Measurements from ENCODE around the gene LIMA1.

DNA sequence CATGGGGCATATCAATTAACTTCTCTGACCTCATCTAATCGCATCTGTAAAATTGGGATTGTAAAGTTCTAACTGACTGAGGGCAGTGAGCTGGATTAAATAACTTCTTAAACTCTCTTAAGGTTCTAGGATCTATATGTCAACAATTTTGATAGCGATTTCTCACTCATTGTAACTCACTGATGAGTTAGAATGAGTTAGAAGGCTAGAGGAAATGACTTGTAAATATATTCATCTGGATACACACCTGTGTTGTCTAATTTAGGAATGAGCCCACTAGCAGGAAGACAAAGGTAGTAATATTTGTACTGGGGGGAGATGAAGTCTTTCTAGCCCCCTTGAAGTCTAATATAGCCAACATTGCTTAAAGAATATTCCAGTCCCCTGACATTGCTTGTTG is 69.9 kb downstream of the LIMA1 start:
- TF ChIP-seq CTCF (IDR thresholded peaks at IDR 0.05 in 4 of 5, conservative IDR thresholded peaks at IDR 0.05 in 1 of 5): no peak
- no peak for TF ChIP-seq POLR2A (IDR thresholded peaks at IDR 0.05)

Data from gastrocnemius medialis (tissue), 4 donors.